Measurements from ENCODE around the gene SLAMF1. TPM values are rescaled to one million over a fixed set of nuclear protein-coding genes. Genes with fewer than 3 reads are reported as not detected.

Gene SLAMF1
- total RNA-seq, 1 donor from 2014 or later = not detected

- DNase-seq = no peak
- H3K36me3 Mint-ChIP-seq (ENCODE audit: unreplicated experiment) = no peaks in the 10 kb centered on the region
- H3K9me3 Mint-ChIP-seq (ENCODE audit: unreplicated experiment) = peaks cover 4% of the 10 kb centered on the region
- TF ChIP-seq, protein P1, sequence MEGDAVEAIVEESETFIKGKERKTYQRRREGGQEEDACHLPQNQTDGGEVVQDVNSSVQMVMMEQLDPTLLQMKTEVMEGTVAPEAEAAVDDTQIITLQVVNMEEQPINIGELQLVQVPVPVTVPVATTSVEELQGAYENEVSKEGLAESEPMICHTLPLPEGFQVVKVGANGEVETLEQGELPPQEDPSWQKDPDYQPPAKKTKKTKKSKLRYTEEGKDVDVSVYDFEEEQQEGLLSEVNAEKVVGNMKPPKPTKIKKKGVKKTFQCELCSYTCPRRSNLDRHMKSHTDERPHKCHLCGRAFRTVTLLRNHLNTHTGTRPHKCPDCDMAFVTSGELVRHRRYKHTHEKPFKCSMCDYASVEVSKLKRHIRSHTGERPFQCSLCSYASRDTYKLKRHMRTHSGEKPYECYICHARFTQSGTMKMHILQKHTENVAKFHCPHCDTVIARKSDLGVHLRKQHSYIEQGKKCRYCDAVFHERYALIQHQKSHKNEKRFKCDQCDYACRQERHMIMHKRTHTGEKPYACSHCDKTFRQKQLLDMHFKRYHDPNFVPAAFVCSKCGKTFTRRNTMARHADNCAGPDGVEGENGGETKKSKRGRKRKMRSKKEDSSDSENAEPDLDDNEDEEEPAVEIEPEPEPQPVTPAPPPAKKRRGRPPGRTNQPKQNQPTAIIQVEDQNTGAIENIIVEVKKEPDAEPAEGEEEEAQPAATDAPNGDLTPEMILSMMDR (IDR thresholded peaks at IDR 0.05; ENCODE audit: partially characterized antibody, unreplicated experiment) = no peak
- H3K4me1 Mint-ChIP-seq (ENCODE audit: low read depth, unreplicated experiment) = no peaks in the 10 kb centered on the region
- no peak overlapping the region for H3K27ac Mint-ChIP-seq (ENCODE audit: unreplicated experiment)
- no peaks in the 10 kb centered on the region for H3K27me3 Mint-ChIP-seq (ENCODE audit: unreplicated experiment)
- H3K4me3 Mint-ChIP-seq (ENCODE audit: unreplicated experiment) = no peak overlapping the region
These were observed 28.5 kb downstream of the SLAMF1 start for GRCh38 chr1:160618327-160618726.

GRCh38 chr1:160615660-160616059 is 31.2 kb downstream of the SLAMF1 start:
- Mint-ChIP-seq H3K9me3 (ENCODE audit: unreplicated experiment) (peaks cover 1% of the 10 kb centered on the region), H3K36me3 (ENCODE audit: unreplicated experiment) (no peaks in the 10 kb centered on the region), H3K4me3 (ENCODE audit: unreplicated experiment) (no peak overlapping the region), H3K27me3 (ENCODE audit: unreplicated experiment) (no peaks in the 10 kb centered on the region), H3K4me1 (ENCODE audit: low read depth, unreplicated experiment) (no peaks in the 10 kb centered on the region), H3K27ac (ENCODE audit: unreplicated experiment) (no peak overlapping the region)
- DNase-seq = no peak
- TF ChIP-seq, protein P1 (IDR thresholded peaks at IDR 0.05; ENCODE audit: partially characterized antibody, unreplicated experiment) = no peak

DNA sequence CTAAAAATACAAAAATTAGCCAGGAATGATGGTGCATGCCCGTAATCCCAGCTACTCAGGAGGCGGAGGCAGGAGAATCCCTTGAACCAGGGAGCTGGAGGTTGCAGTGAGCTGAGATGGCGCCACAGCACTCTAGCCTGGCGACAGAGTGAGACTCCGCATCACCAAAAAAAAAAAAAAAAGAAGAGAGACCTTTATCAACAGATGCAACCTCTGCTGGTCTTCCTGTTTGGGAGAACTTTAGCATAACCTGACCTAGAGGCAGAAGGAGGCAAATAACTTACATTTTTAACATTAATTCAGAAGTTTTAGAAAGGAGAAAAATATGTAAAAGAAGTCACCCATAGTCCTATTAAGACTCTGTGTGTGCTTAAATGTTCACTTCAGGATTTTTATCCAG is 32.4 kb downstream of the SLAMF1 start:
- TF ChIP-seq, protein P1 (IDR thresholded peaks at IDR 0.05; ENCODE audit: partially characterized antibody, unreplicated experiment) = no peak
- H3K4me3 Mint-ChIP-seq (ENCODE audit: unreplicated experiment) = no peak overlapping the region
- H3K27me3 Mint-ChIP-seq (ENCODE audit: unreplicated experiment) = no peaks in the 10 kb centered on the region
- no peaks in the 10 kb centered on the region for H3K4me1 Mint-ChIP-seq (ENCODE audit: low read depth, unreplicated experiment)
- H3K27ac Mint-ChIP-seq (ENCODE audit: unreplicated experiment) = no peak overlapping the region
- peaks cover 1% of the 10 kb centered on the region for H3K9me3 Mint-ChIP-seq (ENCODE audit: unreplicated experiment)
- no peak for DNase-seq
- H3K36me3 Mint-ChIP-seq (ENCODE audit: unreplicated experiment) = no peaks in the 10 kb centered on the region

DNA sequence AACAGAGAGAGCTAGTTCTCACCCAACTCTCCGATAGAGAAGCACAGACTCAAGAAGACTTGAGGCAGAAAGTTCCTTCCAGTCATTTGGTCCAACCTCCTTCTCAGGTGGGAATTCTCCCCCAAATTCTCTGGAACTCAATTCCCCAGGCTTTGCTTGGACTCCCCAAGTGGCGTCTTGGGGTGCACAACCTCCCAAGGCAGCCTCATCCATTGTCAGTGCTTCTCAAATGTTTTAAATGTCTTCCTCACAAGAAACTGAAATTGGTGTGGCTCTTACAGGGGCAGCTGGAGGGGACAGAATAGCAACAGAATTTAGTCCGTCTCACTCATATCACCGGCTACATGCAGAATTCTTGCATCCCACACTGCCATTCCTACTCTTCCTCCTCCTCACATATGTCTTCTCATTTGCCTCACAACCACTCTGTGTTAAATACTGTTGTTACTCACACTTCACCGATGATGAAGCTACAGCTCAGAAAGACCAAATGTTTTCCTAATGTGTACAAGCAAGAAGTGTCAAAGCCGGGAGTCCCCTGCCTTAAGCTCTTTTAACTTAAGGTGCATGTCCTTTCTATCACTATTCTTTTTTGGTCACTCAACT is 34.1 kb downstream of the SLAMF1 start:
- H3K36me3 Mint-ChIP-seq (ENCODE audit: unreplicated experiment) = no peaks in the 10 kb centered on the region
- TF ChIP-seq, protein P1 (IDR thresholded peaks at IDR 0.05; ENCODE audit: partially characterized antibody, unreplicated experiment) = no peak
- H3K27me3 Mint-ChIP-seq (ENCODE audit: unreplicated experiment) = no peaks in the 10 kb centered on the region
- no peak overlapping the region for H3K27ac Mint-ChIP-seq (ENCODE audit: unreplicated experiment)
- peaks cover 1% of the 10 kb centered on the region for H3K9me3 Mint-ChIP-seq (ENCODE audit: unreplicated experiment)
- DNase-seq = no peak
- no peak overlapping the region for H3K4me3 Mint-ChIP-seq (ENCODE audit: unreplicated experiment)
- H3K4me1 Mint-ChIP-seq (ENCODE audit: low read depth, unreplicated experiment) = no peaks in the 10 kb centered on the region

GRCh38 chr1:160610569-160611242 is 36.1 kb downstream of the SLAMF1 start:
- DNase-seq = no peak
- Mint-ChIP-seq H3K4me3 (ENCODE audit: unreplicated experiment) (no peak overlapping the region), H3K27me3 (ENCODE audit: unreplicated experiment) (no peaks in the 10 kb centered on the region), H3K36me3 (ENCODE audit: unreplicated experiment) (no peaks in the 10 kb centered on the region), H3K4me1 (ENCODE audit: low read depth, unreplicated experiment) (no peaks in the 10 kb centered on the region), H3K27ac (ENCODE audit: unreplicated experiment) (no peak overlapping the region), H3K9me3 (ENCODE audit: unreplicated experiment) (peaks cover 3% of the 10 kb centered on the region)
- TF ChIP-seq, protein P1 (IDR thresholded peaks at IDR 0.05; ENCODE audit: partially characterized antibody, unreplicated experiment) = no peak

All from glutamatergic neuron (in vitro differentiated cells).